ENCODE data around the gene SCGB1D4.

Gene SCGB1D4

DNA sequence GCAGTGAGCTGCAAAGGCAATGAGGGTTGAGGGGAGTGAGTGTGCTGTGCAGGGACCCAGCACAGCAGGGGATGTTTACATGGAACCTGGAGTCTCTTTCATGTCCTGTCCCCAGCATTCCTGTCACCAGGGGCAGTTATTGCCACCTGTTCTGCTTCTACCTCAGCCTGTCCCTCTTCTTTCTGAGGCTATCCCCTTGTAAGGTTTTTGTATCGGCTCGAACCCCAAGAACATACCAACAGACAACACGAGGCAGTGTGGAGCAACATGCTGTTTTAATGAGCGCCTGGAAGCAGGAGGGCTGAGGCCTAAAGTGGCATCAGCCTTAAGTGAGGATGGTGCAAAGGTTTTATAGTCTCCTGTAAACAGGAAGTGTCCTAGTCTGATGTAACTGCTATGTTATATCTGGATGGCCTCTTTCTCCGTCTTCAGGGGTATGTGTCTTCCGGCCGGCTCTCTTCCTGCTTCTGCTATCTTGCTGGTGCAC lies 25.0 kb downstream of the SCGB1D4 start:
- DNase-seq (ENCODE audit: low spot score): no peak

DNA sequence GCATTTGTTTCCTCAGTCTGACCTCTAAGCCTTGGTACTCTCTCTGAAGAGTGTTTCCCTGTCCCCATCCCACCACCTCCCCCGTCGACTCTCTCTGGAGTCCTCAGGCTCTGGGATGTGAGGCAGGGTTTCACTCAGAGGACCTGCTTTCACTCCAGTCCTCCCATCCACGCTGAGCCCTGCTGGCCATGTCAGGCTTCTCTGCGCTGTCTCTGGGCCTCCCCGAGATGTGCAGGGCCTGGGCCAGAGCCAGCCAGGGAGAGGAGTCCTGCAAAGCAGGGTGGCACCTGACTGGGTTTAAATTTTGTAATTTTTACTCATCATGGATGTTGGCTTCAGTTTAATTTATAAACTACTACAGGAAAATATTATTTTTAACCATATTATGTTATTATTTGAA lies 25.6 kb downstream of the SCGB1D4 start:
- no peak for DNase-seq (ENCODE audit: low spot score)

DNA sequence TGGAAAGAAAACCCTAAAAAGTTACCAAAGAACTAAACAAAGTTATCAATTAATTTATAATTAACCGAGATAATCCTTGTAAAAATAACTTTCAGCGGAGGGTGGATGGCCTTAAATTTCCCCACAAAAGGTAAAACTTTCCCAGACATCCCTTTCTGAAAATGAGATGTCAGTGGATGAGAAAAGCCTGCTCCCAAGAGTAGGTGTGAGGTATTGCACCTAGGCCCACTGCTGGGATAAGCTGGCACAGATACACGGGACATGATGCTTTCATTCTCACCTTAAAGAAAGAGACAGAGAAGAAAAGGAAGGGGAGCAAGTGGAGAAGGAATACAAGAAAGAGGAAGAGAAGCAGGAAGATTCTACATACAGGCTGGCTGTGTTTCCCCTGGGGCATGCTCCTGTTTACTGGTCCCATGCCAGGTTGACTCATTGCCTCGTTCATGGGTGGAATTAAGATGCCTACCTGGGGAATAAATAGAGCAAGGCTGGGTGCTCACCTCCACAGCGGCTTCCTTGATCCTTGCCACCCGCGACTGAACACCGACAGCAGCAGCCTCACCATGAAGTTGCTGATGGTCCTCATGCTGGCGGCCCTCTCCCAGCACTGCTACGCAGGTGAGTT lies 29.1 kb downstream of the SCGB1D4 start, which contains the start of gene SCGB2A2:
Gene SCGB2A2 (plus strand): TSS at position 505 of the 625 bp plus-strand sequence. CDS start 59 bp downstream, at position 564.
- DNase-seq (ENCODE audit: low spot score): no peak

DNA sequence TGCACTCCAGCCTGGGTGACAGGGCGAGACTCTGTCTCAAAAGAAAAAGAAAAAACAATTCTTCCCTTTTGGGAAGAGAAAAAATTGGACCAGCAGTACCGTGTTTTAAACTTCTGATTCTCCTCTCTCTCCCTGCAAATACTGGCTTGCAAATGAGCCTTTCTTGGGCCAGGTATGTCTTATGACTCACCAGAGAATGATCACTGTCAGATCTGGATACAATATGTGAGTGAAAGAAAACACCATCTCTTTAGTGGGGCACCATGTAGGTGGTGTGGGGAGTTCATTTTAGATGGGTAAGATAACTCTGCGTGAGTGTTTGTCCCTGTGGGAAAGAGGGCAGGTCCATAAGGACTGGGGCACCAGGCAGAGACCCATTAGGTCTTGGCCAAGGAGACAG lies 31.3 kb downstream of the SCGB1D4 start:
- no peak for DNase-seq (ENCODE audit: low spot score)

DNA sequence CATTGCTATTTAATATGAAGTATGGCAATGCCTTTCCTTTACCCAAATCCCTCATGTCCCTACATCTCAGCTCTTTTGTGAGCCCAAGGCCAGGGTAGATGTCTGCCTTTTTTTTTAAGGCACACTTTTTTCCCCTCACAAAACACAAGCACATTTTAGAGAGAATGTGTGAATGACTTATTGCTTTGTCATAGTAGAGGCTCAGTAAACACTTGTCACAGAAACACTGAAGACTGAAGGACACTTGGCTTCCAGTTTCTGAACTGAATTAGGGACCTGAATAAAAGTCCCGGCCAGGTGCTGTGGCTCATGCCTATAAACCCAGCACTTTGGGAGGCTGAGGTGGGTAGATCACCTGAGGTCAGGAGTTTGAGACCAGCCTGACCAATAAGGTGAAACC lies 31.8 kb downstream of the SCGB1D4 start:
- no peak for DNase-seq (ENCODE audit: low spot score)

DNA sequence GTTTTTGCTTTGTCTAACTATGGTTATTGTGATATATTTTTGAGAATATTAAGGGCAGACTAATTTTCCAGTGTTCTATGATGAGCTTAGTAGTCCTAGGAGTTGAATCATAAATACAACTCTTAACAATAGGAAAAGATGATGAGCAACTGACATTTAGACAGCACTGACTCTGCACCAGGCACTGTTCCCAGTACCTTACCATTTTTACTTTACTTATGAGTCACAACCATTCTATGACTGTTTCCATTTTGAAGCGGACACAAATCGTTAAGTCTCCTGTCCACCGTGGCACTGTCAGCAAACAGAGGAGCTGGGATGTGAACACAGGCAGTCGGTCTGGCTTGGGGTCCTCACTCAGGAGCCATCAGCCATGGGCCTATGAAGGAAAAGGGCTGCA lies 32.3 kb downstream of the SCGB1D4 start:
- DNase-seq (ENCODE audit: low spot score): no peak

DNA sequence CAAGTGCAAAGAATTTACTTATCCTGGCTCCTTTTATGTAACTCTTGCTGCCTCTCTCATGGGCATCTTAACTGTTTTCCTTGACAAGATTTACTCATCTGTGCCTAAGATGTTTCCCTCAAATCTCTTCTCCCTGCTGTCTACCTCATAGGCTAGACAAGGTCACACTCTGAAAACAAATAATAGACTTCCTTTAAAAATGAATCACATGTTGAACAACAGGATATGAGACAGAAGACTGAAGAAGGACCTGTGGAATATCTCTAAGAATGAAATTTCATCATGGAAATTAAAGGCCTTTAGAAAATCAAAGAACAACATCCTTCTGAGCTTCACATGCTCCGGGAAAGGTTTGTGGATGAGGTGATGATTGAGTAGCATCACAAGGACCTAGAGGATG lies 34.9 kb downstream of the SCGB1D4 start:
- no peak for DNase-seq (ENCODE audit: low spot score)

DNA sequence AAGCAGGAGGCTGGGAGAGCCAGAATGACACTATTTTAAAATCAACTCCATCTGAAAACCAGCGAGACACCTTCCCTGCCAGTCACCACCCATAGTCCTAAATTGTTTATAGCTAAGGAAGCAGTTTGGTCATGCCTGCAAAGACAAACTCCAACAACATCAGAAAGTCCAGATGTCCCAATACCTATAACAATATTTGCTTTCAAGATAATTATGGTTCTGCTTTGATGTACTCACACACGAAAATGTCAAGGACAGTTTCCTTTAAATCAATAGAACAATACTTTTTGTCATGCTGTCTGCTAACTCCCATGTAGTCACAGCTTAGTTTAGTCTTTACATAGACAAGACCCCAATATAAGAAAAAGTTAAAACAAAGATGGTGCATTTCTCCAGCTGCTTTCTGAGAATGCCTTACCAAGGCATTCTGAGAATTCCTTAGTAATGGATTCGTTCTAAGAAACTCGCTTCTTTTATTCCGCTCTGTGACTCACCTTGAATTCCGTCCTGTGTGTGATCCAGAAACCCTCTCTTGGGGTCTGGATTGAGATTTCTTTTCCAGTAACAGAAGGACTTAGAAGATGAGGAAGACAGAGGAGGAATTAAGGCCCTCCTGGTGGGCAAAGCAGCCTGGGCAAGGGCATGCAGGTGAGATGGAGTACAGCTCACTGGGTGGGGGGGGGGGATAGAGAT lies 38.5 kb downstream of the SCGB1D4 start:
- no peak for DNase-seq (ENCODE audit: low spot score)

DNA sequence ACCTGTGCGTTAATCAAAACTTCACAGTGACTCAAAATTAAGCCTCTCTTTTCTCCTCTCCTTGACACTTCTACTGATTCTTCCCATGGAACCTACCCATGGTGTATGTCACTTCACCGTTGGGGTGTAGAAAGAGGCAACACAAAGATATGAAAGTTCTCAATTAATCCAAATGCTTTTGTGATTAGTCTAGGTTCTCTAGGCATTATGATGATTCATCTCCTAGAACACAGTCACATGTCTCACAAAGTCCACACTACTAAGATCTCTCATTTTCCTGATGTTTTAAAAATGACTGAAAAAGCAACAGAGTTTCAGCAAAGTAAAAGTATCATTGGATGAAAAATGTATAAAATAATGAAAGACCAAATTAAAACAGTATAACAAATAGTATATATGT lies 42.6 kb downstream of the SCGB1D4 start:
- no peak for DNase-seq (ENCODE audit: low spot score)

DNA sequence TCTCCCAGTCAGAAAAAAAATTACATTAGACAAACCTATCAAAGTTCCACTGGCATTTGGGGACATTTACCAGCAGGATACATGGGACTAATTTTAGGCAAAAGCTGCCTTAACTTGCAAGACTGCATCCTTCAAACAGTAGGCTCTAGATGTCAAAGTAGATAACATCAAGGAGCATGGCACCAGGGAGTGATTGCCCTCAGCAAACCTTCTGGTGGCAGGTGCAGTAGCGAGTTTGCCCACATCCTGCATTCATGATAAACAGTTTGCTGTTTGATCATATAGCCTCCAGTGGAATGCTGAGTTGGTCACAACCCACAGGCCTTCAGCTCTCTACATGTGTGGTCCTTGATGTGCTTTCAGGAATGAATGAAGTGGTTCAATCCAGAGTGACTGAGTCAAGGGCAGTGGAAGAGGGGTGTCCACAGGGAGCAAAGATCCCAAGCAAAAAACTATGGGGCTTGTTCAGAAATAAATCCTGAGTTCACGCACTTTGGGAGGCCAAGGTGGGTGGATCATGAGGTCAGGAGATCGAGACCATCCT lies 44.8 kb downstream of the SCGB1D4 start:
- no peak for DNase-seq (ENCODE audit: low spot score)

DNA sequence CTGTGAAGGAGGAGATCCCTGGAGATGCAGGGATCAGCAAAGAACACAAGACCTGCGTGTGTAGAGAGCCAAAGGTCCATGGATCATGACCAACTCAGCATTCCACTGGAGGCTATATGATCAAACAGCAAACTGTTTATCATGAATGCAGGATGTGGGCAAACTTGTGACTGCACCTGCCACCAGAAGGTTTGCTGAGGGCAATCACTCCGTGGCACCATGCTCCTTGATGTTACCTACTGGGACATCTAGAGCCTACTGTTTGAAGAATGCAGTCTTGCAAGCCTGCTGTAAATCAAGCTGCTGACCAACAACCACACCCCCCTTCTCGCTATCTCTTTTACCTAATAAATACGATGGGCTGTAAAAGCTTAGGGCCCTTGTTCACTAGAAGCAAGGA lies 47.2 kb downstream of the SCGB1D4 start:
- no peak for DNase-seq (ENCODE audit: low spot score)
